ENCODE data around the gene PVALEF.

GRCh38 chr17:81131486-81132196 is 33.7 kb upstream of the PVALEF start:
- TF ChIP-seq CTBP1 (IDR thresholded peaks at IDR 0.05; ENCODE audit: borderline replicate concordance): no peak
- no peak for TF ChIP-seq SP1 (IDR thresholded peaks at IDR 0.05)
- TF ChIP-seq FOXK2 (IDR thresholded peaks at IDR 0.05): no peak
- TF ChIP-seq ELF4 (IDR thresholded peaks at IDR 0.05): no peak
- no peak for TF ChIP-seq PKNOX1 (IDR thresholded peaks at IDR 0.05)
- TF ChIP-seq TARDBP (IDR thresholded peaks at IDR 0.05): no peak
- TF ChIP-seq ARNT (IDR thresholded peaks at IDR 0.05): no peak
- no peak for TF ChIP-seq FOXM1 (IDR thresholded peaks at IDR 0.05; ENCODE audit: borderline replicate concordance)

Measured in HEK293T (cell line).